Tibial artery (tissue), 4 donors: Measurements from ENCODE around the gene TPST1.
"Not testable (repeated sequence)": the region's sequence is repeated elsewhere in the genome, so short reads cannot be mapped to it uniquely, and the experiment has no call there.

Experiments
- DNase-seq, 2 donors: peaks; one replicate each; pipeline ENCODE4 v3.0.0-alpha.2; 2019
- H3K27ac ChIP-seq, 2 donors: fragments of 200-600 bp; sonication (generic) in 1 of 2; 1 replicate in 1 of 2; 2 replicates in 1 of 2; pipeline ENCODE4 v1.5.1; 2018 to 2019; ENCODE audit warnings: mild to moderate bottlenecking in 1 of 2
- H3K27me3 ChIP-seq, 2 donors: fragments of 200-600 bp; sonication (generic) in 1 of 2; one replicate each; pipeline versions ENCODE4 v1.5.1 to v1.6.0; 2016 to 2019
- H3K36me3 ChIP-seq, 3 donors: fragments of 200-600 bp; sonication (generic) in 2 of 3; one replicate each; pipeline ENCODE4 v1.5.1; 2016 to 2019; ENCODE audit warnings: mild to moderate bottlenecking in 2 of 3
- H3K4me1 ChIP-seq, 4 donors: fragments of 200-600 bp; sonication (generic) in 2 of 4; 1 replicate in 3 of 4; 2 replicates in 1 of 4; pipeline ENCODE4 v1.5.1; 2016 to 2019
- H3K4me3 ChIP-seq, 2 donors: fragments of 200-600 bp; sonication (generic) in 1 of 2; 1 replicate in 1 of 2; 2 replicates in 1 of 2; pipeline ENCODE4 v1.5.1; 2018 to 2019; ENCODE audit warnings: mild to moderate bottlenecking in 2 of 2
- H3K9me3 ChIP-seq, 3 donors: fragments of 200-600 bp; sonication (generic) in 1 of 3; one replicate each; pipeline ENCODE4 v1.5.1; 2016 to 2019
- intact Hi-C: fragments of 100-400 bp; cut with DNase I; formaldehyde crosslinking; loops from one replicate; pipeline ENCODE4 v1.15.0; 2023; ENCODE audit warnings: low total_unique reads
- TF ChIP-seq, protein P1 (sequence below), 2 experiments: fragments of 200-600 bp in 1 of 2; fragments of 450-650 bp in 1 of 2; IDR thresholded peaks; one replicate each; pipeline ENCODE4 v1.5.1; 2017 to 2019; ENCODE audit warnings: antibody characterized with exemption in 2 of 2, mild to moderate bottlenecking in 1 of 2, moderate library complexity in 1 of 2

The TPST1 gene

DNA sequence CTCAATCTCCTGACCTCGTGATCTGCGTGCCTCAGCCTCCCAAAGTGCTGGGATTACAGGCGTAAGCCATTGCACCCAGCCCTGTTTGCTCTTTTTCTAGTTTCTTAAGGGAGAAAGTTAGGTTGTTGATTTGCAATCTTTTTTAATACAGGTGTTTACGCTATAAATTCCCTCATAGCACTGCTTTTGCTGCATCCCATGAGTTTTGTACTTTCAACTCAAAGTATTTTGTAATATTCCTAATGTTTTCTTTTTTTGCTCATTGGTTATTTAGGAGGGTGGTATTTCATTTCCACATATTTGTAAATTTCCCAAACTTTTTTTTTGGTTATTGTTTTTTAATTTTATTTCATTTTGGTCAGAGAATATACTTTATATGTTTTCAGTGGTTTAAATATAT, 11.6 kb downstream of the TPST1 start:
- no peak overlapping the region for H3K27ac ChIP-seq
- DNase-seq: no peak
- intact Hi-C loops: no loop called here
- no peaks in the 10 kb centered on the region for H3K9me3 ChIP-seq
- H3K36me3 ChIP-seq: no peaks in the 10 kb centered on the region
- H3K4me1 ChIP-seq: no peaks in the 10 kb centered on the region
- H3K27me3 ChIP-seq: no peaks in the 10 kb centered on the region
- TF ChIP-seq, protein P1, sequence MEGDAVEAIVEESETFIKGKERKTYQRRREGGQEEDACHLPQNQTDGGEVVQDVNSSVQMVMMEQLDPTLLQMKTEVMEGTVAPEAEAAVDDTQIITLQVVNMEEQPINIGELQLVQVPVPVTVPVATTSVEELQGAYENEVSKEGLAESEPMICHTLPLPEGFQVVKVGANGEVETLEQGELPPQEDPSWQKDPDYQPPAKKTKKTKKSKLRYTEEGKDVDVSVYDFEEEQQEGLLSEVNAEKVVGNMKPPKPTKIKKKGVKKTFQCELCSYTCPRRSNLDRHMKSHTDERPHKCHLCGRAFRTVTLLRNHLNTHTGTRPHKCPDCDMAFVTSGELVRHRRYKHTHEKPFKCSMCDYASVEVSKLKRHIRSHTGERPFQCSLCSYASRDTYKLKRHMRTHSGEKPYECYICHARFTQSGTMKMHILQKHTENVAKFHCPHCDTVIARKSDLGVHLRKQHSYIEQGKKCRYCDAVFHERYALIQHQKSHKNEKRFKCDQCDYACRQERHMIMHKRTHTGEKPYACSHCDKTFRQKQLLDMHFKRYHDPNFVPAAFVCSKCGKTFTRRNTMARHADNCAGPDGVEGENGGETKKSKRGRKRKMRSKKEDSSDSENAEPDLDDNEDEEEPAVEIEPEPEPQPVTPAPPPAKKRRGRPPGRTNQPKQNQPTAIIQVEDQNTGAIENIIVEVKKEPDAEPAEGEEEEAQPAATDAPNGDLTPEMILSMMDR (IDR thresholded peaks at IDR 0.05): no peak
- no peak overlapping the region for H3K4me3 ChIP-seq

DNA sequence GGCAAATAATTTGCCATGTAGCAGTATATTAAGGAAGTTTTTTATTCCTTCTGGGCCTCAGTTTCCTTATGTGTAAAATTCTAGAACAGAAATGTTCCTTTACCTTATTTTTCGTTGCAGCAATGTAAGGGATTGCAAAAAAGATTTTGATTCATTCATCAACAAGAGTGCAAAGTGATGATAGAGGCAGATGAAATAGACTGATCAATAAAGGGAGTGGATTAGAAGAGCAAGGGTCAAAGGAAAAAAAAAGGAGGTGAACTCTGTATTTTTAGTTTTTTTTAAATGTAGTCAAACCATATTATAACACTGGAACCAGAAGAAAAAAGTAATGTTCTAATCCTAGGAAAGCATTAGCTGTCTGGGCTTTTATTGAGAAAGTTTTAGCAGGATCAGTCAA, 14.7 kb downstream of the TPST1 start:
- no peak for DNase-seq
- peaks cover 0 to 6% (median 0%) of the 10 kb centered on the region in 4 donors for H3K4me1 ChIP-seq
- TF ChIP-seq, protein P1 (IDR thresholded peaks at IDR 0.05): no peak
- intact Hi-C loops: no loop called here
- H3K9me3 ChIP-seq: no peaks in the 10 kb centered on the region
- H3K27me3 ChIP-seq: no peaks in the 10 kb centered on the region
- no peak overlapping the region for H3K27ac ChIP-seq
- H3K36me3 ChIP-seq: no peaks in the 10 kb centered on the region
- no peak overlapping the region for H3K4me3 ChIP-seq

DNA sequence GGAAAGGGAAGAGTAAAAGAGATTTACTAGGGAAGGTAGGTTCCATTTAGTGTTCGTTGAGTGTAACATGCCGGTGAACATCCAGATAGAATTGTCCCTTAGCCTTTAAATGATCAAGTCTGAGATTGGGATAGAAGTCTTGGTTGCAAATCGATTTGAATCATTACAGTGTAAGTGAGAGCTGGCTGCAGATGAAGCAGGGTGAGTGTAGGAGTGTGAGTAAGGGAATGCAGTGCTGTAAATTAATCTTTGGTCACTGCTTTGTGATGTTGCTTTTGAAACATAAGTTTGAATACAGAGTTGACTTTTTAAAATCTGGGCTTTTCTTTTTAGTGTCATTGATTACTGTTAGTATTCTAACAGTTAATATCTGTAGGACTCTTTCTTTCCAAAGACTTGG, 16.3 kb downstream of the TPST1 start:
- intact Hi-C loops: no loop called here
- Histone ChIP-seq H3K4me3 (no peak overlapping the region), H3K9me3 (no peaks in the 10 kb centered on the region), H3K27ac (no peak overlapping the region), H3K36me3 (no peaks in the 10 kb centered on the region), H3K27me3 (no peaks in the 10 kb centered on the region), H3K4me1 (peaks cover 0 to 6% (median 0%) of the 10 kb centered on the region in 4 donors)
- TF ChIP-seq, protein P1 (IDR thresholded peaks at IDR 0.05): no peak
- DNase-seq: no peak

DNA sequence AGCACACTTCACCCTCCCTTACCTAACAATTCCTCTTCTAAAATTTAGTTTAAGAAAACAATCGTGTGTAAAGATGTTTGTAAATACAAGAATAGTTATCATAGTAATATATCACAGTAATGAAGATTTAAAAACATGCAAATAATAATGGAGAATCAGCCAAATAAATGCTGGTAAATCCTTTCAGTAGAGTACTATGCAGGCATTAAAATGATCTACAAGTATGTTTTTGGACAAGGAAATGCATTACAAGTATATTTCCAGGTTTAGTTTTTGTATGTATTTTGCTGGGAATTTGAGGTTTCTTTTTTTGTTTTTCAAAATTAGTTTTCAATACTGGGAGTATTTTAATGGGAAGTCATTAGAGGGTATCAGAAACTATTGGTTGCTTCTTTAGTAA, 22.7 kb downstream of the TPST1 start:
- peaks cover 0 to 6% (median 0%) of the 10 kb centered on the region in 4 donors for H3K4me1 ChIP-seq
- no peak overlapping the region for H3K27ac ChIP-seq
- TF ChIP-seq, protein P1 (IDR thresholded peaks at IDR 0.05): no peak
- H3K9me3 ChIP-seq: no peaks in the 10 kb centered on the region
- intact Hi-C loops: no loop called here
- no peak for DNase-seq
- no peaks in the 10 kb centered on the region for H3K36me3 ChIP-seq
- no peaks in the 10 kb centered on the region for H3K27me3 ChIP-seq
- no peak overlapping the region for H3K4me3 ChIP-seq

DNA sequence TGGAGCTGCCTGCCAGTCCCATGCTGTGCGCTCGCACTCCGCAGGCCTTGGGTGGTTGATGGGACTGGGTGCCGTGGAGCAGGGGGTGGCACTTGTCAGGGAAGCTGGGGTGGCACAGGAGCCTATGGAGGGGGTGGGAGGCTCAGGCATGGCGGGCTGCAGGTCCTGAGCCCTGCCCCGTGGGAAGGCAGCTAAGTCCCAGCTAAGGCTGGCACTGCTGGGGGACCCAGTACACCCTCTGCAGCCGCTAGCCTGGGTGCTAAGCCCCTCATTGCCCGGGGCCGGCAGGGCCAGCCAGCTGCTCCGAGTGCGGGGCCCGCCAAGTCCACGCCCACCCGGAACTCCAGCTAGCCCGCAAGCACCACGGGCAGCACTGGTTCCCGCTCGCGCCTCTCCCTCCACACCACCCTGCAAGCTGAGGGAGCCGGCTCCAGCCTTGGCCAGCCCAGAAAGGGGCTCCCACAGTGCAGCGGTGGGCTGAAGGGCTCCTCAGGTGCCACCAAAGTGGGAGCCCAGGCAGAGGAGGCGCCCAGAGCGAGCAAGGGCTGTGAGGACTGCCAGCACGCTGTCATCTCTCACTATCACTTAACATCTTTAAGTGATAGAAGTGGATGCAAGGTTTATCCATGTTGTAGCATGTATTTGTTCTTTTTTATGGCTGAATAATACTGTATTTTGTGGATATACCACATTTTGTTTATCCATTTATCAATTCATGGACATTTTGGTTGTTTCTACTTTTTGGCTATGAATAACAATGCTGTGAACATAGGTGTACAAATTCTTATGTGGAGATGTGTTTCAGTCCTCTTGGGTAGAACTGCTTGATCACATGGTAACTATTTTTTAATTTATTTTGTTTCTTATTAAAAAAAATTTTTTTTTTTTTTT, 26.4 kb downstream of the TPST1 start:
- H3K4me1 ChIP-seq, H3K27ac ChIP-seq, H3K4me3 ChIP-seq, H3K27me3 ChIP-seq, H3K36me3 ChIP-seq, H3K9me3 ChIP-seq, intact Hi-C loops, DNase-seq: not testable (repeated sequence)

DNA sequence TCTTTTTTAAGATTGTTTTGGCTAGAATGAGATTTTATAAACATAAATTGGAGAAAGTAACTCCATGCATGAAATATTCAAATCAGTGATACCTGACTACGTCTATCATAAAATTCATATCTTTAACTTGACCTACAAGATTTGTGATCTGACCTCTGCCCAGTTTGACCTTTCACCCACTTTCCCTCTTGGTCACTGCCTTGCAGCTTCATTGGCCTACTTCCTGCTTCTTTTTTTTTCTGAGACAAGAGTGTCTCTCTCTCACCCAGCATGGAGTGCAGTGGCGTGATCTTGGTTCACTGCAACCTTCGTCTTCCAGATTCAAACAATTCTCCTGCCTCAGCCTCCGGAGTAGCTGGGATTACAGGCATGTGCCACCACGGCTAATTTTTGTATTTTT, 28.5 kb downstream of the TPST1 start:
- DNase-seq: no peak
- Histone ChIP-seq H3K9me3 (no peaks in the 10 kb centered on the region), H3K27ac (no peak overlapping the region), H3K27me3 (no peaks in the 10 kb centered on the region), H3K4me1 (peaks cover 0 to 8% (median 0%) of the 10 kb centered on the region in 4 donors), H3K4me3 (no peak overlapping the region), H3K36me3 (no peaks in the 10 kb centered on the region)
- TF ChIP-seq, protein P1 (IDR thresholded peaks at IDR 0.05): no peak
- intact Hi-C loops: no loop called here
